ENCODE measurements around the gene ATXN7L1.
"Not testable (repeated sequence)": the region's sequence is repeated elsewhere in the genome, so short reads cannot be mapped to it uniquely, and the experiment has no call there.

The ATXN7L1 gene

GRCh38 chr7:105892387-105892786, 16.0 kb upstream of the ATXN7L1 start:
- no peak for DNase-seq (ENCODE audit: low read depth)

GRCh38 chr7:105890290-105890997, 14.0 kb upstream of the ATXN7L1 start:
- DNase-seq (ENCODE audit: low read depth) = peak; percentile 69

- no peak for DNase-seq (ENCODE audit: low read depth)
Observed at GRCh38 chr7:105887569-105888189, 11.3 kb upstream of the ATXN7L1 start.

- DNase-seq (ENCODE audit: low read depth) = no peak
Observed at GRCh38 chr7:105886776-105887175, 10.4 kb upstream of the ATXN7L1 start.

GRCh38 chr7:105885387-105886111, 9.2 kb upstream of the ATXN7L1 start:
- DNase-seq (ENCODE audit: low read depth) = peak; percentile 41

GRCh38 chr7:105883179-105883578, 6.8 kb upstream of the ATXN7L1 start:
- DNase-seq (ENCODE audit: low read depth) = not testable (repeated sequence)

GRCh38 chr7:105881439-105881838, 5.0 kb upstream of the ATXN7L1 start:
- no peak for DNase-seq (ENCODE audit: low read depth)

GRCh38 chr7:105880571-105881330, 4.4 kb upstream of the ATXN7L1 start:
- DNase-seq (ENCODE audit: low read depth) = no peak

- no peak for DNase-seq (ENCODE audit: low read depth)
Observed at GRCh38 chr7:105879782-105880181, 3.4 kb upstream of the ATXN7L1 start.

- DNase-seq (ENCODE audit: low read depth) = no peak
Observed at GRCh38 chr7:105878746-105879605, 2.6 kb upstream of the ATXN7L1 start.

GRCh38 chr7:105877736-105878135, 1.3 kb upstream of the ATXN7L1 start:
- DNase-seq (ENCODE audit: low read depth) = no peak

- peak; percentile 17 for DNase-seq (ENCODE audit: low read depth)
Observed at GRCh38 chr7:105876964-105877601, 684 bp upstream of the ATXN7L1 start.

- no peak for DNase-seq (ENCODE audit: low read depth)
Observed at GRCh38 chr7:105875505-105875904, 894 bp downstream of the ATXN7L1 start.

- DNase-seq (ENCODE audit: low read depth) = no peak
Observed at GRCh38 chr7:105874055-105874454, 2.3 kb downstream of the ATXN7L1 start.

GRCh38 chr7:105872491-105872890, 3.9 kb downstream of the ATXN7L1 start:
- no peak for DNase-seq (ENCODE audit: low read depth)

- no peak for DNase-seq (ENCODE audit: low read depth)
Observed at GRCh38 chr7:105871142-105871541, 5.3 kb downstream of the ATXN7L1 start.

- no peak for DNase-seq (ENCODE audit: low read depth)
Observed at GRCh38 chr7:105866102-105866801, 10.1 kb downstream of the ATXN7L1 start.

- no peak for DNase-seq (ENCODE audit: low read depth)
Observed at GRCh38 chr7:105863876-105864275, 12.5 kb downstream of the ATXN7L1 start.

GRCh38 chr7:105862770-105863169, 13.6 kb downstream of the ATXN7L1 start:
- no peak for DNase-seq (ENCODE audit: low read depth)

GRCh38 chr7:105862276-105862675, 14.1 kb downstream of the ATXN7L1 start:
- DNase-seq (ENCODE audit: low read depth) = no peak
